K562 (cell line): ENCODE results near the gene KCNN3. TPM values are rescaled to one million over a fixed set of nuclear protein-coding genes. Genes with fewer than 3 reads are reported as not detected.

Source experiments
- BDP1 ChIP-seq: IDR thresholded peaks from 3 replicates; pipeline ENCODE4 v1.6.1; 2011; ENCODE audit not compliant: insufficient read length, insufficient read depth
- RREB1 ChIP-seq: fragments of 250-450 bp; sonication (Bioruptor Pico); IDR thresholded peaks from 2 replicates; pipeline ENCODE4 v1.4.0; 2020
- SOX6 ChIP-seq: fragments of 450-650 bp; IDR thresholded peaks from 2 replicates; pipeline ENCODE4 v1.6.1; 2014; ENCODE audit warnings: mild to moderate bottlenecking
- TFAP4 ChIP-seq: sonication (generic); formaldehyde crosslinking; IDR thresholded peaks from 2 replicates; pipeline ENCODE4 v1.8.0; 2022; ENCODE audit warnings: missing genetic modification reagents, mild to moderate bottlenecking, moderate library complexity, borderline replicate concordance
- ZBTB40 ChIP-seq, 2 experiments: fragments of 450-650 bp in 1 of 2; sonication (generic) in 1 of 2; formaldehyde crosslinking in 1 of 2; IDR thresholded peaks; 2 replicates each; pipeline versions ENCODE4 v1.7.1 to v1.9.0; 2016 to 2022; ENCODE audit warnings: inconsistent platforms in 1 of 2, mild to moderate bottlenecking in 1 of 2, missing genetic modification reagents in 1 of 2
- ZNF41 ChIP-seq: fragments of 250-450 bp; sonication (Bioruptor Pico); conservative IDR thresholded peaks from 2 replicates; pipeline ENCODE4 v1.4.0; 2020; ENCODE audit warnings: mild to moderate bottlenecking
- polyA plus RNA-seq, 8 experiments: library from polyadenylated mRNA; depleted of rRNA in 4 of 8; stranded (reverse) in 5 of 8; unstranded in 3 of 8; fragments of >200 nt; fragmentation: Nextera tagmentation in 2 of 8; fragmentation: Illumina TruSeq in 1 of 8; extraction: Ambion mirVana in 2 of 8; extraction: Trizol in 1 of 8; gene quantifications; 2 replicates each; pipeline versions ENCODE4 v1.2.1 to v1.2.3, GENCODE V29; 2011 to 2014; ENCODE audit warnings: inconsistent platforms in 1 of 8, missing spikeins in 1 of 8
- total RNA-seq, 7 experiments: library from RNA; depleted of rRNA in 6 of 7; stranded (reverse); fragments of >200 nt in 6 of 7; fragmentation: Illumina TruSeq in 2 of 7; extraction: Trizol in 2 of 7; gene quantifications; 2 replicates each; pipeline versions ENCODE4 v1.2.1 to v1.2.3, GENCODE V29; 2011 to 2021; ENCODE audit warnings: low replicate concordance in 1 of 7

The KCNN3 gene
- total and polyA plus RNA-seq, 9 of the 15 experiments (the other 6 are each of a cell fraction or from before 2014, with no cell fraction given), result 0.02 to 0.03 TPM; not detected in 7

- no peak for TF ChIP-seq RREB1 (CRISPR knock-in tag)
- peak; percentile 75 for TF ChIP-seq TFAP4
- no peak for TF ChIP-seq BDP1
- TF ChIP-seq ZBTB40 (IDR thresholded peaks at IDR 0.05), result no peak
- no peak for TF ChIP-seq ZBTB40 (CRISPR knock-in tag; IDR thresholded peaks at IDR 0.05)
- no peak for TF ChIP-seq ZNF41 (CRISPR knock-in tag)
- peak; percentile 62; the same call in 1 of the 2 replicates for TF ChIP-seq SOX6
These were observed 16.4 kb upstream of the KCNN3 start (continued) for GRCh38 chr1:154886281-154887015.
